HFFc6 (cell line): ENCODE measurements around the gene EARS2. TPM values are rescaled to one million over a fixed set of nuclear protein-coding genes. Genes with fewer than 3 reads are reported as not detected.

ENCODE experiments used
- DNase-seq: peaks from one replicate; pipeline ENCODE4 v3.0.0-alpha.2; 2018
- H3K27ac Mint-ChIP-seq: 2 replicates; pipeline ENCODE4 v1.8.0; 2020; ENCODE audit warnings: mild to moderate bottlenecking, mixed read lengths
- H3K27me3 Mint-ChIP-seq: 2 replicates; pipeline ENCODE4 v1.8.0; 2021; ENCODE audit warnings: mild to moderate bottlenecking, moderate library complexity, mixed read lengths; ENCODE audit not compliant: insufficient read depth
- H3K36me3 Mint-ChIP-seq: 2 replicates; pipeline ENCODE4 v1.8.0; 2021; ENCODE audit warnings: low read depth, mixed read lengths
- H3K4me1 Mint-ChIP-seq: 2 replicates; pipeline ENCODE4 v1.8.0; 2020; ENCODE audit warnings: low read depth, mixed read lengths
- H3K4me3 Mint-ChIP-seq: 2 replicates; pipeline ENCODE4 v1.8.0; 2020; ENCODE audit warnings: mild to moderate bottlenecking, moderate library complexity, mixed read lengths
- H3K9me3 Mint-ChIP-seq: 2 replicates; pipeline ENCODE4 v1.8.0; 2020; ENCODE audit warnings: mild to moderate bottlenecking, mixed read lengths
- total RNA-seq, 6 experiments: library from RNA; stranded (reverse); fragmentation: NEBNext Ultra II Directional; extraction: Animal tissue kit (Norgen Biotek cat#: 25700); gene quantifications; 2 replicates in 1 of 6; 3 replicates in 5 of 6; pipeline ENCODE4 v1.2.3, GENCODE V29; 2021
- TF ChIP-seq, protein P1 (sequence below): fragments of 200-600 bp; sonication (generic); IDR thresholded peaks from 2 replicates; pipeline ENCODE4 v1.5.0; 2021; ENCODE audit warnings: antibody characterized with exemption, mild to moderate bottlenecking

The EARS2 gene
- total RNA-seq, 6 experiments from 2014 or later: 22.1 to 30.8 (median 27.0) TPM

DNA sequence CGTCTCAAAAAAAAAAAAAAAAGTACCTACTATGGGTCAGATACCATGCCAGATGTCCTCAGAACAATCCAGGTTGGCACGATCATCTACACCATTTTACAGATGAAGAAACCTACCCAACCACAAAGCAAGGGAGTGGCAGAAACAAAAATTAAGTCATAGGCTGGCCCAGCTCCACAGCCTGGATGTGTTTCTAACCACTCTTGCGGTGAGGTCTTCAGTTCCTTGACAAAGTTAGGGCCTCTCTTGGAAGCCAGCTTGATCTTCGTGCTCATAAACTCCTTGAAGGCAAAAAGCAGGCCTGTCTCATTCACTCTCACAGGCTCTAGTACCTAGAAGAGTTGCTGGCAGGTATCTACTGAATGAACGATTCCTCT lies 53.1 kb downstream of the EARS2 start:
- no peak overlapping the region for H3K4me3 Mint-ChIP-seq
- no peaks in the 10 kb centered on the region for H3K9me3 Mint-ChIP-seq
- H3K27me3 Mint-ChIP-seq: peaks cover 3% of the 10 kb centered on the region; the same call in 1 of the 2 replicates
- H3K36me3 Mint-ChIP-seq: peaks cover 14% of the 10 kb centered on the region
- H3K4me1 Mint-ChIP-seq: peaks cover 45% of the 10 kb centered on the region
- H3K27ac Mint-ChIP-seq: no peak overlapping the region
- no peak for DNase-seq
- TF ChIP-seq, protein P1, sequence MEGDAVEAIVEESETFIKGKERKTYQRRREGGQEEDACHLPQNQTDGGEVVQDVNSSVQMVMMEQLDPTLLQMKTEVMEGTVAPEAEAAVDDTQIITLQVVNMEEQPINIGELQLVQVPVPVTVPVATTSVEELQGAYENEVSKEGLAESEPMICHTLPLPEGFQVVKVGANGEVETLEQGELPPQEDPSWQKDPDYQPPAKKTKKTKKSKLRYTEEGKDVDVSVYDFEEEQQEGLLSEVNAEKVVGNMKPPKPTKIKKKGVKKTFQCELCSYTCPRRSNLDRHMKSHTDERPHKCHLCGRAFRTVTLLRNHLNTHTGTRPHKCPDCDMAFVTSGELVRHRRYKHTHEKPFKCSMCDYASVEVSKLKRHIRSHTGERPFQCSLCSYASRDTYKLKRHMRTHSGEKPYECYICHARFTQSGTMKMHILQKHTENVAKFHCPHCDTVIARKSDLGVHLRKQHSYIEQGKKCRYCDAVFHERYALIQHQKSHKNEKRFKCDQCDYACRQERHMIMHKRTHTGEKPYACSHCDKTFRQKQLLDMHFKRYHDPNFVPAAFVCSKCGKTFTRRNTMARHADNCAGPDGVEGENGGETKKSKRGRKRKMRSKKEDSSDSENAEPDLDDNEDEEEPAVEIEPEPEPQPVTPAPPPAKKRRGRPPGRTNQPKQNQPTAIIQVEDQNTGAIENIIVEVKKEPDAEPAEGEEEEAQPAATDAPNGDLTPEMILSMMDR: no peak

DNA sequence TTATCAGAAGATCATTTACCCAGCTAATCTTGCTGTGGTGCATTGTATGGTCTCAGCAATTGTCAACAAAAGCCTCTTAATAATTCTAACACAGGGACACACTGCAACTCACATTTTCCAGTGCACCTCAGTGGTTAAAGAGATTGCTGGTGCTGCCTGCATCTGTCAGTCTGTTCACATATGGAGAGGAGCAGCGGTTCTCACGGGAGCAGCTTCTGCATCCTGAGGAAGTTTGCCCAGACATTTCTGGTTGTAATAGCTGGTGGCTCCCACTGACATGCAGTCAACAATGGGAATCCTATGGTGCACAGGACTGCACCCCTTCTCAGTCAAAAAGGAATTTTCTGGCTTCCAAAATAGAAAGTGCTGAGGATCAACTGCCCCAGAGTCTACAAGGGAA lies 54.7 kb downstream of the EARS2 start:
- DNase-seq: no peak
- TF ChIP-seq, protein P1: no peak
- H3K9me3 Mint-ChIP-seq: no peaks in the 10 kb centered on the region
- peaks cover 37% of the 10 kb centered on the region for H3K4me1 Mint-ChIP-seq
- H3K4me3 Mint-ChIP-seq: no peak overlapping the region
- peaks cover 2% of the 10 kb centered on the region; the same call in 1 of the 2 replicates for H3K27me3 Mint-ChIP-seq
- H3K27ac Mint-ChIP-seq: no peak overlapping the region
- 0 out of 2 replicates have a peak, but pooled peaks cover 6% of the 10 kb centered on the region for H3K36me3 Mint-ChIP-seq

DNA sequence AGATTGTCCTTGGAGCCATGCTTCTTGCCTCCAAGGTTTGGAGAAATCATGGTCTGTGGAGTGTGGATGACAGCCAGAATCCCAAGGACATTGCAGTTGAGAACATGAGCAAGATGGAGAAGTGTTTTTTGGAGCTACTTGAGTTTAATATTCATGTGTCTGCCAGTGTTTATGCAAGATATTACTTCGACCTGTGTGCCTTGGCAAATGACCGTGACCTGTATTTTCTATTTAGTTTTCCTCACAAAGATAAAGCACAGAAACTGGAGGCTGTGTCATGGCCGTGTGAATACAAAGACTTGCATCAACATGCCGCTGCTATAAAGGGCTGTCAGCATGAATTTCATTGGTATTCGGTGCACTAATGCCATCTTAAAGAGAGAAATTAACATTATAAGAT lies 55.9 kb downstream of the EARS2 start:
- no peak overlapping the region for H3K4me3 Mint-ChIP-seq

DNA sequence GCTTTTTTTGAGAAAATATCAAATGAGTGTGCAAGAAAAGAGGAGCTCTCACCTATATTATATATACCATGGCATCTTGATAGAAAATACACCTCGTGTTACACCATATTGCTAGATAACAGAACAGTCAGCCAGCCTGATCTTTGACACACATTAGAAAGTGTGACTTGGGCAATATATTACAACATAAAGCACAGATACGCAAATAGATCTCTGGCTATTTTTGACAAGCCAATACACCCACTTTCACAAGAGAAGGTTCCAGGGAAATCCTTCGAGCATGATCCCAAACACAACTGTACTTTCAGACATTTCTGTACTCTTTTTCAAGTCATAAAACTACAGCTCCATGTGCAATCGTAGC lies 56.3 kb downstream of the EARS2 start:
- Mint-ChIP-seq H3K27me3 (peaks cover 2% of the 10 kb centered on the region; the same call in 1 of the 2 replicates), H3K27ac (no peak overlapping the region), H3K4me1 (peaks cover 30% of the 10 kb centered on the region), H3K4me3 (no peak overlapping the region), H3K36me3 (0 out of 2 replicates have a peak, but pooled peaks cover 6% of the 10 kb centered on the region), H3K9me3 (no peaks in the 10 kb centered on the region)
- DNase-seq: no peak
- TF ChIP-seq, protein P1: no peak

More for the DNA sequence above, 55.9 kb downstream of the EARS2 start:
- TF ChIP-seq, protein P1: no peak
- no peaks in the 10 kb centered on the region for H3K9me3 Mint-ChIP-seq
- 0 out of 2 replicates have a peak, but pooled peaks cover 6% of the 10 kb centered on the region for H3K36me3 Mint-ChIP-seq
- DNase-seq: no peak
- H3K4me1 Mint-ChIP-seq: peaks cover 35% of the 10 kb centered on the region
- no peak overlapping the region for H3K27ac Mint-ChIP-seq
- H3K27me3 Mint-ChIP-seq: peaks cover 2% of the 10 kb centered on the region; the same call in 1 of the 2 replicates

DNA sequence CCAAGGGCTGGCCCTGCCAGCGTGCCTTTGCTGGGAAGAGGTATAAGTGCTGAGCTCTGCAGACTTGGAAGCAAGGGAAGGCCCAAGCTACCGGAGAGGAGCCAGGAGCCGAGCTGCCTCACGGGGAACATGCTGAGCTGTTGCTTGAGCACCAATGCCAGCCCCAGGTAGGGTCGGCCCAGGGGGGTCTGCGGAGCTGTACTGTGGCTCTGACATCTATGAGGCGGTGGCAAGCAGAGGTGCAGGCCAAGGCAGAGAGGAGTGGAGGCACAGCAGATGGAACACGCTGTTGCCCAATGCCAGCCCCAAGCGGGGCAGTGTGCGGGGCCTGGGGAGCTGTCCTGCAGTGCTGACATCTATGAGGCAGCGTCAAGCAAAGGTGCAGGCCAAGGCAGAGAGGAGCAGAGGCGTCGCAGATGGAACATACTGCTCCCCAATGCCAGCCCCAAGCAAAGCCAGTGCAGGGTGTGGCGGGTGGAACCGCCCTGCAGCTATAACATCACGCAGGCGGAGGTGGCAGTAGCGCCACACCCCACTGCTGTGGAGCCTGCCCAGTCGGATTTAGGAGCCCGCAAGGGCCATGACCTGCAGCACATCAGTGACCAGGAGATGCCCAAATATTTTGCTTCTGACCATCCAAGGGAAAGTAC lies 56.8 kb downstream of the EARS2 start:
- H3K27me3 Mint-ChIP-seq: peaks cover 2% of the 10 kb centered on the region; the same call in 1 of the 2 replicates
- H3K27ac Mint-ChIP-seq: no peak overlapping the region
- H3K4me3 Mint-ChIP-seq: no peak overlapping the region

More for the DNA sequence above, 56.8 kb downstream of the EARS2 start:
- Mint-ChIP-seq H3K4me1 (peaks cover 25% of the 10 kb centered on the region), H3K36me3 (0 out of 2 replicates have a peak, but pooled peaks cover 9% of the 10 kb centered on the region), H3K9me3 (no peaks in the 10 kb centered on the region)
- TF ChIP-seq, protein P1: no peak
- DNase-seq: no peak
